HG03095 (cell line): ENCODE results near the gene LZTR1.
"Not testable (repeated sequence)": the region's sequence is repeated elsewhere in the genome, so short reads cannot be mapped to it uniquely, and the experiment has no call there.

Experiments
- ATAC-seq: cut with Tn5 transposase; IDR thresholded peaks from one replicate; pipeline ENCODE4 v1.9.1; 2021; ENCODE audit warnings: moderate library complexity; ENCODE audit not compliant: unreplicated experiment

LZTR1 gene

DNA sequence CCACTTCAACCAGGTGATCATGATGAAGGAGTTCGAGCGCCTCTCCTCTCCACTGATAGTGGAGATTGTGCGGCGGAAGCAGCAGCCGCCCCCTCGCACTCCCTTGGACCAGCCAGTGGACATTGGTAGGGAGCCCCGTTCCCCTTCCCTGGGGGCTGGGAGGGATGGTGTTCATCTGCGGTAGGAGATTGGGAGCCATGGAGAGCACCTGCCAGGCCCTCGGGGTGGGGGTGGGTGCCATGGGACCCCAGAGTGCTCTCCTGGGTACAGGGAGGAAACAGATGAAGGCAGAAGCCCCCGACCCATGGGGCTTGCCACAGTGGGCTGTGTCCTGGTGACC is 12.8 kb downstream of the LZTR1 start:
- no peak for ATAC-seq

- no peak for ATAC-seq
These were observed 13.4 kb downstream of the LZTR1 start for GRCh38 chr22:20995329-20996030.

- no peak for ATAC-seq
These were observed 13.9 kb downstream of the LZTR1 start for GRCh38 chr22:20996031-20996410.

GRCh38 chr22:20996598-20997535 is 14.8 kb downstream of the LZTR1 start:
- ATAC-seq = no peak

DNA sequence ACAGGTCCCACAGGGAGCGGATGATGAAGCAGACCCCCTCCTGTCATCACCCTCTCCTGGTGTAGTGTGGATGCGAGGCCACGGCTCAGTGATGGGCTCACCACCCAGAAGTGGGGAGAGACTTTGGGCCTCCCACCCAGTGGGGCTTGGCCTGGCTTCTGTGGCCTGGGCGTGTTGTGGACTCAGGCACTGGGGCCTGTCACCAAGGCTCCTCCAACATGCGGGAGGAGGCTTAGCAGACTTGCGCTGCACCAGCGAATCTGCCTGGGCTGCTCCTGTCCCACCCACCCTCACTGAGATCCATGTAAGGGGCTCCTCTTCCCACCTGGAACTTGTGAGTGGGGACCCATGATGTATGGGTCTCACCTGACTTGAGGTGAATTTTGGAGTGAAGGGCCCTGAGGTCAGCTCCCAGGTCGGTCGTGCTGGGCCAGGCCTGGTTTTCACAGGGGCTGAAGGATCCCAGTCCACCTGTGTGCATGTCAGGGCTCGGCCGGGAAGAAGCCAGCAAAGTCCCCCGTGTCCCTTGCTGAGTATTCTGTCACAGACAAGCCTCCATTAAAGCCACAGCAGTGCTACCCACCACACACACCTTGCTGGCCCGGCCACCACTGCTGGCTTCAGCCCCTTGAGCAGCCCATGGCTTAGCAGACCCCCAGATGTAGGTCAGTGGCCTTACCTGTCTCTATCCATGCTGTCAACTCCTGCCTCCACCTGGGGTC is 15.6 kb downstream of the LZTR1 start:
- no peak for ATAC-seq

GRCh38 chr22:20998411-20999336 is 16.6 kb downstream of the LZTR1 start:
- no peak for ATAC-seq

- no peak for ATAC-seq
These were observed 17.5 kb downstream of the LZTR1 start for GRCh38 chr22:20999350-21000206.

- ATAC-seq = no peak
These were observed 18.3 kb downstream of the LZTR1 start for GRCh38 chr22:21000207-21000986.

DNA sequence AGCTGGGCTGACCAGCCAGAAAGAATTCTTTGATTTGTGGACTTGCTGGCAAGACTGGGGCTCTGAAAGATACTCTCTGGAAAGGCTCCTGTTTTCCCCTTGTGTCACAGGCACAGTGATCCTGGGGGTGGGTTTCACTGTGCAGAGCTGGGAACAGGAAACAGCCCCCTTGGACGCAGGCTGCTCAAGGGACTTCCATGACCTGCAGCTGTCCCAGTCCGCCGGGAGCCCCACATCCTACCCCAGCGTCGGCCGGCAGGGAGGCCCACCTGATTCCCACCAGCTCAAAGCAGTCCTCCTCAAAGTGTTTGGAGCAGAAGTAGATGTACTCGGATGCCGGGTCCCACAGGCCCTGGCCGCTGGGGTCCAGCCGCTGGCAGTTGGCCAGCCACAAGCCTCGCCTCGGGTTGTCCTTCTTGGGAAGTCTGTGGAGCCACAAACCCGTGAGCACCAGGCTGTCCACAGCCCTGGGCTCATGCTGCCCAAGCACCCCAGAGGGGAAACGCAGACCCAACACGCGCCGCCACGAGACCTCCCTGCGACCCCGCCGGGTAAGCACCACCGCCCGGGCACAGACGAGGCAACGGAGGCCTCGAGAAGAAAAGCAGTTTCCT is 19.0 kb downstream of the LZTR1 start:
- no peak for ATAC-seq

GRCh38 chr22:21001601-21002325 is 19.7 kb downstream of the LZTR1 start, which contains the start of gene THAP7:
THAP7 (minus strand) TSS chr22:21002118; CDS start chr22:21001911, 207 bp downstream.
- peak; percentile 77 for ATAC-seq

DNA sequence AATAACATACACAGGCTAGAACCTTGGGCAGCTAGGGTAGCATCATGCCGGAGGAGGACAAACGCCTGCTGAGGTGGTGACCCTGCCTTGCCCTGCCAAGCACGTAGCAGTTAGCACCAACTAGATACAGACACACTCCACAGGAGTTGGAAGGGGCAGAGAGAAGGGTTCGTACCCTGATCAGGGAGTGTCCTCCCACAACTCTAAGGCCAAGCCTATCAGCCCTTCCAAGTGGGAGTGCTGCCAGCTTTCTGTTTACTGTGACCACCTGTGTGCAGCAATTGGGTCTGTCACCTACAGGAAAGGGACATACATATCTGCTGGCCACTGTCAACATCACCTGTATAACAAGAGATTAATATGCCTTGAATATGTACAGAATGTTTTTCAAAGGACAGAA is 21.7 kb downstream of the LZTR1 start:
- no peak for ATAC-seq

GRCh38 chr22:21009208-21009607 is 27.1 kb downstream of the LZTR1 start:
- ATAC-seq = not testable (repeated sequence)

DNA sequence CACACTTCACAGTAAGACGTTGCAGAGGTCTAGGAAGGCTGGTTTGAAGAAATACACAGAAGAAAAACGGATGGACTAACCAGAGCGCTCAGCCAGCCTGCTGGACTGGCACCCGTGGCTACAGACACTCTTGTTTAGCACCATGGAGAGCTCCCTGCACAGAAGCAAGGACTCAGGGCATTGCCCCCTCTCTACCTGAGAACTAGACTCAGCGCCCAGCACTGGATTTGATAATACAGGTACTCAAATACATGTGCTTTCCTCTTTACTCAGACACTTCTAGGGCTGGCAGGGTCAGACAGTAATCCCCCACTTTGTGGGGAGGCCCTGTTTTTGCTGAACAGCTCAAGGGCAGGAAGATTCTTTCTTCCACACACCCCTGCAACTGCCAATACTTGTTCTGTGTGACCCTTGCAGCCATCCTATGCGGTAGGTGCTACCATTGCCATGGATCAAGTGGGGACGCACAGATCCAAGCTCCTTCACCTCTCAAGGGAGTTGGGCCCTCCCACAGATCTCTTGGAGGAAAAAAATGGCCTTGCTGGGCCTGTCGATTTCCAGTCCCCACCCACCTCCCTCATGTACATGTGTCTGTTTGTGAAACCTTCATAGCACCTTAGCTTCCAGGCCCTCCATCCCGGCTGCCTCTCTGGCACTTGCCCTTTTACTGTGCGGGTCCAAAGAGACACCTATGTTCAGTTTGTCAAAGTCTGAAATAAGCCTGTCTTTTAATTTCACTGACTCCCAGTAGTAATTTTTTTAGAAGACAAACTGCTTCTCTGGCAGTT is 27.7 kb downstream of the LZTR1 start:
- no peak for ATAC-seq

- no peak for ATAC-seq
These were observed 28.5 kb downstream of the LZTR1 start for GRCh38 chr22:21010426-21011113.

GRCh38 chr22:21012446-21013407 is 30.6 kb downstream of the LZTR1 start:
- no peak for ATAC-seq
